HG03103 (cell line): Measurements from ENCODE around the gene TSPAN4.

Experiments
- ATAC-seq: cut with Tn5 transposase; IDR thresholded peaks from one replicate; pipeline ENCODE4 v1.9.1; 2021; ENCODE audit warnings: low read depth; ENCODE audit not compliant: unreplicated experiment

Gene TSPAN4

GRCh38 chr11:847876-848275 is 5.2 kb downstream of the TSPAN4 start:
- ATAC-seq = no peak

GRCh38 chr11:848380-848931 is 5.8 kb downstream of the TSPAN4 start:
- ATAC-seq = no peak

GRCh38 chr11:849104-849824 is 6.6 kb downstream of the TSPAN4 start:
- no peak for ATAC-seq

GRCh38 chr11:849951-850774 is 7.5 kb downstream of the TSPAN4 start:
- no peak for ATAC-seq

- ATAC-seq = no peak
Observed at GRCh38 chr11:850775-851763, 8.4 kb downstream of the TSPAN4 start.

- no peak for ATAC-seq
Observed at GRCh38 chr11:852762-853161, 10.1 kb downstream of the TSPAN4 start.

GRCh38 chr11:853682-854448 is 11.2 kb downstream of the TSPAN4 start:
- no peak for ATAC-seq

GRCh38 chr11:854601-855329 is 12.1 kb downstream of the TSPAN4 start:
- no peak for ATAC-seq

GRCh38 chr11:855330-855674 is 12.7 kb downstream of the TSPAN4 start:
- ATAC-seq = no peak

- no peak for ATAC-seq
Observed at GRCh38 chr11:855796-856195, 13.1 kb downstream of the TSPAN4 start.

GRCh38 chr11:856397-856796 is 13.7 kb downstream of the TSPAN4 start:
- no peak for ATAC-seq

GRCh38 chr11:858053-858761 is 15.6 kb downstream of the TSPAN4 start:
- ATAC-seq = no peak

GRCh38 chr11:858762-859339 is 16.2 kb downstream of the TSPAN4 start:
- no peak for ATAC-seq

- ATAC-seq = no peak
Observed at GRCh38 chr11:859394-860131, 16.9 kb downstream of the TSPAN4 start.

- ATAC-seq = no peak
Observed at GRCh38 chr11:860234-861104, 17.8 kb downstream of the TSPAN4 start.

- no peak for ATAC-seq
Observed at GRCh38 chr11:861105-861479, 18.4 kb downstream of the TSPAN4 start.
